GM12874 (cell line): ENCODE measurements around the gene MRPL1.

Experiments used
- TF ChIP-seq, protein P1 (sequence below): IDR thresholded peaks from 2 replicates; pipeline ENCODE4 v1.5.1; 2011; ENCODE audit warnings: low read depth, mild to moderate bottlenecking, control low read depth, low read length, moderate library complexity; ENCODE audit not compliant: insufficient read depth

The MRPL1 gene

DNA sequence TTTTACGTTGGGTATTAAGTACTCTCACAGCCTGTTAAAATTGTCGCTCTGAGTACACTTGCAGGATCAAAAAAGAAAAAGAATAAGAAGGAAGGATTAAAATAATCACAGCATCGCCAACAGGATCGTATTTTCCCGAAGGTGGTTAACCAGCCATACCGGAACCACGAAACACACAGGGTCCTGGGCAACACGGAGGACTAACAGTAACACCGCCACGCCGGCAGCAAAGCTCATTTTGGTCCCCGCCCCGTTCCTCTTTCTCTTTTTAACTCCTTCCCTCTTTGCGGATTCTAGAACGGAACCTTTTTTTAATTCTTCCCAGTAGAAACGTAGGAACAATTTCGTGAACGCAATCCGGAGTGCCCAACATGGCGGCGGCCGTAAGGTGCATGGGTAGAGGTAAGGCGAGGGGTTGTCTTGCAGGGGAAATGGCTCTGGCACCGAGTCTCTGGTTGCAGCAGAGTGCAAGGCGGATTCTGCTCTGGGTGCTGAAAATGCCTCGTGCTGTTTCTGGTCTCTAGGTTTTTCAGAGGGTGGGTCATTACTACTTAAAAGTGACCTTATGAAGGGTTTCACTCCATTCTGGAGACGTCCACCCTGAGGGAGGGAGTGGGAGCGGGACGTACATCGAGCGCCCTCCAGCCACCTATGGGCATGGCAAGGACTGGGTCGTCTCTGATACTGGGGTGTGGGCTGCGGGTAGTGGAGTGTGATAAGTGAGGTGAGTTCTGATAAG lies at the start of gene MRPL1:
MRPL1 (plus strand) TSS at position 353 of the 739 bp plus-strand sequence; CDS start at position 372, 19 bp downstream.
- TF ChIP-seq, protein P1, sequence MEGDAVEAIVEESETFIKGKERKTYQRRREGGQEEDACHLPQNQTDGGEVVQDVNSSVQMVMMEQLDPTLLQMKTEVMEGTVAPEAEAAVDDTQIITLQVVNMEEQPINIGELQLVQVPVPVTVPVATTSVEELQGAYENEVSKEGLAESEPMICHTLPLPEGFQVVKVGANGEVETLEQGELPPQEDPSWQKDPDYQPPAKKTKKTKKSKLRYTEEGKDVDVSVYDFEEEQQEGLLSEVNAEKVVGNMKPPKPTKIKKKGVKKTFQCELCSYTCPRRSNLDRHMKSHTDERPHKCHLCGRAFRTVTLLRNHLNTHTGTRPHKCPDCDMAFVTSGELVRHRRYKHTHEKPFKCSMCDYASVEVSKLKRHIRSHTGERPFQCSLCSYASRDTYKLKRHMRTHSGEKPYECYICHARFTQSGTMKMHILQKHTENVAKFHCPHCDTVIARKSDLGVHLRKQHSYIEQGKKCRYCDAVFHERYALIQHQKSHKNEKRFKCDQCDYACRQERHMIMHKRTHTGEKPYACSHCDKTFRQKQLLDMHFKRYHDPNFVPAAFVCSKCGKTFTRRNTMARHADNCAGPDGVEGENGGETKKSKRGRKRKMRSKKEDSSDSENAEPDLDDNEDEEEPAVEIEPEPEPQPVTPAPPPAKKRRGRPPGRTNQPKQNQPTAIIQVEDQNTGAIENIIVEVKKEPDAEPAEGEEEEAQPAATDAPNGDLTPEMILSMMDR: no peak

DNA sequence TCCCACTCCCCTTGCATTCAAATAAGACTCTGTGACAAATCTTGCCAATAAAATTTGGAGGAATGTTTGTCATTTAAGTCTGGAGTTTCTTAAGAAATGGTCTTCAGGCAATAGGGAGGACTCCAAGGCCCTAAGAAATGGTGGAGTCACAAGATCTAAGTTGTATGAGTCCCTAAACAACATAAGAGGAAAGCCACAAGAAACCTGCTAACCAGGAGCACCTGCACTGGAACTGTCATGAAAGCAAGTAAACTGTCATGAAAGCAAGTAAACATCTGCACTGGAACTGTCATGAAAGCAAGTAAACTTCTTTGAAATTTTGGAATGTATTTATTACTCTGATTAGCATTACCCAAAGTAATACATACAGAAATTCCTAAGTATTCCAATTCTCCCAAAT lies 47.0 kb upstream of the MRPL1 start:
- TF ChIP-seq, protein P1: no peak

DNA sequence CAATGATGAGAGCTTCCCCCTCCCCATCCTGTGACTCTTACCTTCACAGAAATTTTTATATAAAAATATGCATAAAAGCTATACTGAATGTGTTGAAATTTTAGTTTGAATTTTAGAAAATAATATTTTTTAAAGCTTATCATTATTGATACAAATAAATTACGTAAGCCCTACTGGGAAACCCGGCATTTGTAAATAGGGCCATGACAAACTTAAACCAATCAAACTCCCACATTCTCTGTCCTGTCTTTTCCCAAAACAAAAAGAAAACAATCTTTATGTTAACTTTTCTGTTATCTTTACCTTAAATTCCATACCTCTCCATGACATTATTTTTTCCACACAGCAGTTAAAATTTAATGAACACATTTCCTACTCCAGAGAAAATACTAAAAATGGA lies 46.1 kb upstream of the MRPL1 start:
- TF ChIP-seq, protein P1: no peak

DNA sequence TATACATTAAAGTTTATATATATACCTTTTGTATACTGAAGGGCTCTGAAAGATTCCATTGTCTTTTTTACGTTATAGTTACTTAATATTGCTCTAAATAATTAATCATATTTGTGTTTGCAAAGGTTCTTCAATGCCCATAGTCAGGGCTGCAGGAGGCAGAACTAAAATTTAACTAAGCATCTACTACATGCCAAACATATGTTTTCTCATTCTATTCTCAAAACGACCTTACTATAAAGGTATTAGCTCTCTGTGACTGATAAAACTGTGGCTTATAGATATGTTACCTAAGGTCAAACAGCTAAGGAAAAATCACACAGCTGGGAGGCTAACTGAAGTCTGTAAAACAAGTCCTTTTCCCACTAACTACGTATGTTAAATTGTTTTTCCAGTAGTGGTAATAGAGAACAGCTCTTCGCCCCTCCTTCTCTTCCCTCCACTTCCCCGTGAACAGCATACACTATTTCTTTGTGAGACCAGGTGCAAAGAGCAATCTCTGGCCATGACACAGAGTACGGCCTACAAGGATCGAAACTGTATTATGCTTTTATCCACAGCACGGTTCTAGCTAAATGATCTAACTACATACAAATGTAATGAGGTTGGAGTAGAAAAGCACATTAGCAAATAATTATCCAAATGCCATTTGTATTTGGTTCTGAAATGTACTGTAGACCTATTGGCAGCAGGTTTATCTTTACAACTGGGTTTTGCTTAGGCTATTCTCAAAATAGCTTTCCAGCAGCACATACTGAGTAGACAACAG lies 45.1 kb upstream of the MRPL1 start:
- TF ChIP-seq, protein P1: no peak

DNA sequence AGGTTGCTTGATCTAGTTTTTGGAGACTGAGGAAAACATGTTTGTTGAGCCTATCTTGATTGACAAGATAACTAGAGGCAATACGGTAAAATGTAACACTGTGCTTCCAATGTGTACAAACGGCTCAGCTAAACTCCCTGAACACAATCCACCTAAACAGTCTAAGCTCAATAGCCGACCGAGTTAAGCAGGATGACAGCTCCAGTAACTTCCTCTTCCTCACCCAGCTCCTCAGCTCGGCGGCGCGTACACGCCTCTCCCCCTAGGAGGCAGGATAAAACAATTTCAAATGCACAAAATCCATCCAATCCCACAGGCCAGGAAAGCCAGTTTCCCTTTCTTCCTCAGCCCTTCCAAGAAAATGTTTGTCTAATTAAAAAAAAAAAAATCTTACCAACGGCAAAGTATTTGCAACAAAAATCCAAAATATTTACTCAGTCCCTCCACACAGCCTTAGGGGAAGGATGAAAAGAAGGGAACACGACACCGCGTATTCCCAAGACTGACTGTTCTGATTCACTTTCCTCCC lies 44.5 kb upstream of the MRPL1 start:
- TF ChIP-seq, protein P1: no peak

DNA sequence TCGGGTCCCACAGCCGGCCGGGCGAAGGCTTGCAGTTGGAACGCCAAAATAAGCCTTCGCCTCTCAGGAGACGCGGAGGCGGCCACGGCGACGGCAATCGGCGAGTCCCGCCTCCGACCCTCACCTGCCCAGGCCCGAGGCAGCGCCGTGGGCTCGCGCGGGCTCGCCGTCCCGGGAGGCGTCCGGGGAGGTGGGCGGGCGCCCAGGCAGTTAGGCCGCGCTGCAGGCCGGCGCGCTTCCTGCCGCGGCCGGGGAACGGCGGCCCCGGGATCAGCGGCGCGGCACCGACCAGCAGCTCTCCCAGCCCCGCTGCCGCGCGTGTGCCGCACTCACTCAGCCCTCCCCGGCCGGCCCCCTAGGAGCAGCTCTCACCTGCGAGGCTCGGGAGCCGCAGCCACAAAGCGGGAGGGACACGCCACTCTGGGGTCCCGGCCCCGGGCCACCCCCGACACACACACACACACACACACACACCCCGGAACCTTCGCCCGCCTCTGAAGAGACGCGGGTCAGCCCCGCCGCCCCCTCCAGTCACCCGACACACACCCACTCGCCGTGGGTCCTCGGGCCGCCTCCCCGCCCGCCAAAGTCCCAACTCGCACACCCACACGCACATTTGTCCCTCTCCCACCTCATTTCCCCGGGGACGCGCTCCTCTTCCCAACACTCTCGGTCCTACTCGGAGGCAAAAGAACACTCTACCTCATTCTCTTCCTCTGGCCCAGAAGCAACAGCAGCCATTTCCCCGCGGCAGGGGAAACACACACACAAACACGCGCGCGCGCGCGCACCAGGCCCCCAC lies 43.8 kb upstream of the MRPL1 start, which contains the start of gene CNOT6L:
CNOT6L (minus strand) TSS at position 767 of the 802 bp plus-strand sequence; CDS start at position 707, 60 bp downstream.
- TF ChIP-seq, protein P1: no peak
